Measurements from ENCODE around the gene STAB1.

DNA sequence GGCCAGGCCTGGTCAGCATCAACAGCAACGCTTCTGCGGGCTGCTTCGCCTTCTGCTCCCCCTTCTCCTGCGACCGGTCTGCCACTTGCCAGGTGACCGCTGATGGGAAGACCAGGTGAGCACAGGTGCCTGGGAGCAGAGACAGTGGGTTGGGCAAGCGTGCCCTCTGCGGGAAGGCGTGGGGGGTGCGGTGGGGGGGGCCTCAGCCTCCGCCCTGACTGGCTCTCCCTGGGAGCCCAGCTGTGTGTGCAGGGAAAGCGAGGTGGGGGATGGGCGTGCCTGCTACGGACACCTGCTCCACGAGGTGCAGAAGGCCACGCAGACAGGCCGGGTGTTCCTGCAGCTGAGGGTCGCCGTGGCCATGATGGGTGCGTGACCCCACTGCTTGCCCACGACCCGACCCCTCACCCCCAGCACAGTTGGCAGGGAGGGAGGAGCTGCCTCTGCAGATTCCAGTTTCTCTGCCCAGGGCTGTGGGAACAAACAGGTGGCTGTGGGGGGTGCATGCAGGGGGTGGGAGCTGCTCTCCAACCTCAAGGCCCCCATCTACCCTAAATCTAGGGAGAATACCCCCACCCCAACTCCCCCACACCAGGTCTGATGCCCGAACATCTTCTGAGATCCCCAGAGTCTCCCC is 8.8 kb downstream of the STAB1 start:
- no peak for TF ChIP-seq ESRRA (CRISPR knock-in tag; IDR thresholded peaks at IDR 0.05; ENCODE audit: low read depth)
- TF ChIP-seq, protein P1, sequence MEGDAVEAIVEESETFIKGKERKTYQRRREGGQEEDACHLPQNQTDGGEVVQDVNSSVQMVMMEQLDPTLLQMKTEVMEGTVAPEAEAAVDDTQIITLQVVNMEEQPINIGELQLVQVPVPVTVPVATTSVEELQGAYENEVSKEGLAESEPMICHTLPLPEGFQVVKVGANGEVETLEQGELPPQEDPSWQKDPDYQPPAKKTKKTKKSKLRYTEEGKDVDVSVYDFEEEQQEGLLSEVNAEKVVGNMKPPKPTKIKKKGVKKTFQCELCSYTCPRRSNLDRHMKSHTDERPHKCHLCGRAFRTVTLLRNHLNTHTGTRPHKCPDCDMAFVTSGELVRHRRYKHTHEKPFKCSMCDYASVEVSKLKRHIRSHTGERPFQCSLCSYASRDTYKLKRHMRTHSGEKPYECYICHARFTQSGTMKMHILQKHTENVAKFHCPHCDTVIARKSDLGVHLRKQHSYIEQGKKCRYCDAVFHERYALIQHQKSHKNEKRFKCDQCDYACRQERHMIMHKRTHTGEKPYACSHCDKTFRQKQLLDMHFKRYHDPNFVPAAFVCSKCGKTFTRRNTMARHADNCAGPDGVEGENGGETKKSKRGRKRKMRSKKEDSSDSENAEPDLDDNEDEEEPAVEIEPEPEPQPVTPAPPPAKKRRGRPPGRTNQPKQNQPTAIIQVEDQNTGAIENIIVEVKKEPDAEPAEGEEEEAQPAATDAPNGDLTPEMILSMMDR (CRISPR knock-in tag; IDR thresholded peaks at IDR 0.05): no peak
- TF ChIP-seq, protein P2, sequence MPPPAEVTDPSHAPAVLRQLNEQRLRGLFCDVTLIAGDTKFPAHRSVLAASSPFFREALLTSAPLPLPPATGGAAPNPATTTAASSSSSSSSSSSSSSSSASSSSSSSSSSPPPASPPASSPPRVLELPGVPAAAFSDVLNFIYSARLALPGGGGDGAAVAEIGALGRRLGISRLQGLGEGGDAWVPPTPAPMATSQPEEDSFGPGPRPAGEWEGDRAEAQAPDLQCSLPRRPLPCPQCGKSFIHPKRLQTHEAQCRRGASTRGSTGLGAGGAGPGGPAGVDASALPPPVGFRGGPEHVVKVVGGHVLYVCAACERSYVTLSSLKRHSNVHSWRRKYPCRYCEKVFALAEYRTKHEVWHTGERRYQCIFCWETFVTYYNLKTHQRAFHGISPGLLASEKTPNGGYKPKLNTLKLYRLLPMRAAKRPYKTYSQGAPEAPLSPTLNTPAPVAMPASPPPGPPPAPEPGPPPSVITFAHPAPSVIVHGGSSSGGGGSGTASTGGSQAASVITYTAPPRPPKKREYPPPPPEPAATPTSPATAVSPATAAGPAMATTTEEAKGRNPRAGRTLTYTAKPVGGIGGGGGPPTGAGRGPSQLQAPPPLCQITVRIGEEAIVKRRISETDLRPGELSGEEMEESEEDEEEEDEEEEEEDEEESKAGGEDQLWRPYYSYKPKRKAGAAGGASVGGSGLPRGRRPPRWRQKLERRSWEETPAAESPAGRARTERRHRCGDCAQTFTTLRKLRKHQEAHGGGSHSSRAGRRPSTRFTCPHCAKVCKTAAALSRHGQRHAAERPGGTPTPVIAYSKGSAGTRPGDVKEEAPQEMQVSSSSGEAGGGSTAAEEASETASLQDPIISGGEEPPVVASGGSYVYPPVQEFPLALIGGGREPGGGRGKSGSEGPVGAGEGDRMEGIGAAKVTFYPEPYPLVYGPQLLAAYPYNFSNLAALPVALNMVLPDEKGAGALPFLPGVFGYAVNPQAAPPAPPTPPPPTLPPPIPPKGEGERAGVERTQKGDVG (CRISPR knock-in tag; IDR thresholded peaks at IDR 0.05; ENCODE audit: borderline replicate concordance): no peak
- TF ChIP-seq ZNF597 (CRISPR knock-in tag; IDR thresholded peaks at IDR 0.05): no peak

Measured in HepG2 (cell line).